H9 (cell line): ENCODE measurements around the gene ANAPC13. TPM values are rescaled to one million over a fixed set of nuclear protein-coding genes. Genes with fewer than 3 reads are reported as not detected.

Experiments
- DNase-seq: peaks from one replicate; pipeline ENCODE4 v3.0.0-alpha.2; 2017
- H2AFZ ChIP-seq: one replicate; pipeline ENCODE4 v1.6.1; 2013; ENCODE audit warnings: mild to moderate bottlenecking, low read length, control low read depth, moderate library complexity
- H2AK5ac ChIP-seq: 2 replicates; pipeline ENCODE4 v1.6.1; 2013; ENCODE audit warnings: low read length, control low read depth, mixed read lengths; ENCODE audit not compliant: insufficient read length
- H2BK120ac ChIP-seq: one replicate; pipeline ENCODE4 v1.6.1; 2013; ENCODE audit warnings: low read depth, mild to moderate bottlenecking, low read length, control low read depth, inconsistent platforms; ENCODE audit not compliant: poor library complexity, severe bottlenecking
- H2BK12ac ChIP-seq: 2 replicates; pipeline ENCODE4 v1.6.1; 2013; ENCODE audit warnings: low read length, control low read depth, mixed read lengths, low read depth; ENCODE audit not compliant: insufficient read length
- H2BK15ac ChIP-seq: 2 replicates; pipeline ENCODE4 v1.6.1; 2013; ENCODE audit warnings: low read depth, low read length, control low read depth
- H2BK20ac ChIP-seq: one replicate; pipeline ENCODE4 v1.6.1; 2013; ENCODE audit warnings: low read depth, mild to moderate bottlenecking, low read length, control low read depth, inconsistent platforms; ENCODE audit not compliant: poor library complexity, severe bottlenecking
- H2BK5ac ChIP-seq: 2 replicates; pipeline ENCODE4 v1.6.1; 2013; ENCODE audit warnings: low read length, control low read depth, mixed read lengths; ENCODE audit not compliant: insufficient read length
- H3K14ac ChIP-seq: 2 replicates; pipeline ENCODE4 v1.6.1; 2013; ENCODE audit warnings: low read length, control low read depth; ENCODE audit not compliant: insufficient read depth
- H3K18ac ChIP-seq: 2 replicates; pipeline ENCODE4 v1.6.1; 2013; ENCODE audit warnings: low read depth, mild to moderate bottlenecking, mixed read lengths, low read length, control low read depth; ENCODE audit not compliant: insufficient read length
- H3K23ac ChIP-seq: 2 replicates; pipeline ENCODE4 v1.6.1; 2013; ENCODE audit warnings: low read length, control low read depth, mixed read lengths, low read depth; ENCODE audit not compliant: insufficient read length
- H3K23me2 ChIP-seq: 2 replicates; pipeline ENCODE4 v1.6.1; 2013; ENCODE audit warnings: low read depth, mild to moderate bottlenecking, mixed read lengths, low read length, control low read depth; ENCODE audit not compliant: insufficient read length, poor library complexity, severe bottlenecking
- H3K27ac ChIP-seq: 2 replicates; pipeline ENCODE4 v1.5.1; 2013; ENCODE audit warnings: low read length, control low read depth, mixed read lengths, low read depth; ENCODE audit not compliant: insufficient read length
- H3K27me3 ChIP-seq: 2 replicates; pipeline ENCODE4 v1.6.1; 2013; ENCODE audit warnings: low read length, control low read depth, inconsistent platforms; ENCODE audit not compliant: insufficient read depth
- H3K4ac ChIP-seq: 2 replicates; pipeline ENCODE4 v1.6.1; 2013; ENCODE audit warnings: low read depth, mild to moderate bottlenecking, control low read depth, inconsistent platforms, low read length, moderate library complexity
- H3K4me1 ChIP-seq: 2 replicates; pipeline ENCODE4 v1.6.1; 2013; ENCODE audit warnings: low read length, control low read depth, inconsistent platforms; ENCODE audit not compliant: insufficient read depth
- H3K4me2 ChIP-seq: 2 replicates; pipeline ENCODE4 v1.6.1; 2013; ENCODE audit warnings: low read length, control low read depth, mixed read lengths; ENCODE audit not compliant: insufficient read length, insufficient read depth
- H3K56ac ChIP-seq: 2 replicates; pipeline ENCODE4 v1.6.1; 2013; ENCODE audit warnings: low read depth, mild to moderate bottlenecking, mixed read lengths, low read length, control low read depth; ENCODE audit not compliant: insufficient read length
- H3K79me1 ChIP-seq: 2 replicates; pipeline ENCODE4 v1.6.1; 2013; ENCODE audit warnings: low read depth, mild to moderate bottlenecking, moderate library complexity, low read length, control low read depth, inconsistent platforms; ENCODE audit not compliant: insufficient read depth, poor library complexity, severe bottlenecking
- H3K79me2 ChIP-seq: 2 replicates; pipeline ENCODE4 v1.6.1; 2013; ENCODE audit warnings: low read length, control low read depth, inconsistent platforms; ENCODE audit not compliant: insufficient read depth
- H3K9ac ChIP-seq: 2 replicates; pipeline ENCODE4 v1.6.1; 2013; ENCODE audit warnings: low read length, control low read depth, mixed read lengths; ENCODE audit not compliant: insufficient read length; ENCODE audit errors: extremely low read depth
- H3K9me3 ChIP-seq: one replicate; pipeline ENCODE4 v1.6.1; 2013; ENCODE audit warnings: low read depth, low read length, inconsistent platforms; ENCODE audit not compliant: control insufficient read depth
- H3T11ph ChIP-seq: one replicate; pipeline ENCODE4 v1.6.1; 2013; ENCODE audit warnings: mild to moderate bottlenecking, low read length, control low read depth, inconsistent platforms
- H4K20me1 ChIP-seq: one replicate; pipeline ENCODE4 v1.6.1; 2013; ENCODE audit not compliant: control insufficient read depth, insufficient read length, insufficient read depth
- H4K5ac ChIP-seq: 2 replicates; pipeline ENCODE4 v1.6.1; 2013; ENCODE audit warnings: low read depth, mild to moderate bottlenecking, mixed read lengths, low read length, control low read depth; ENCODE audit not compliant: insufficient read length
- H4K8ac ChIP-seq: replicated peaks from 2 replicates; pipeline ENCODE4 v1.6.1; 2013; ENCODE audit warnings: low read length, control low read depth, mixed read lengths, low read depth; ENCODE audit not compliant: insufficient read length
- H4K91ac ChIP-seq: 2 replicates; pipeline ENCODE4 v1.6.1; 2013; ENCODE audit warnings: low read depth, mild to moderate bottlenecking, moderate library complexity, mixed read lengths, low read length, control low read depth; ENCODE audit not compliant: insufficient read length
- H3K27ac Mint-ChIP-seq, 3 experiments: 2 replicates in 2 of 3; 3 replicates in 1 of 3; pipeline ENCODE4 v1.8.0; 2020 to 2021; ENCODE audit warnings: mixed read lengths in 3 of 3, mild to moderate bottlenecking in 1 of 3, moderate library complexity in 1 of 3
- H3K27me3 Mint-ChIP-seq: 2 replicates; pipeline ENCODE4 v1.8.0; 2021; ENCODE audit warnings: low read depth, mild to moderate bottlenecking, moderate library complexity, mixed read lengths
- H3K36me3 Mint-ChIP-seq, 3 experiments: 2 replicates in 2 of 3; 3 replicates in 1 of 3; pipeline ENCODE4 v1.8.0; 2020 to 2021; ENCODE audit warnings: low read depth in 3 of 3, mixed read lengths in 3 of 3; ENCODE audit not compliant: insufficient read depth in 1 of 3
- H3K4me1 Mint-ChIP-seq, 2 experiments: 2 replicates each; pipeline ENCODE4 v1.8.0; 2020; ENCODE audit warnings: mixed read lengths in 2 of 2
- H3K4me3 Mint-ChIP-seq, 2 experiments: 2 replicates in 1 of 2; 3 replicates in 1 of 2; pipeline ENCODE4 v1.8.0; 2020 to 2021; ENCODE audit warnings: mild to moderate bottlenecking in 2 of 2, mixed read lengths in 2 of 2, moderate library complexity in 1 of 2
- H3K9me3 Mint-ChIP-seq, 2 experiments: 2 replicates in 1 of 2; 3 replicates in 1 of 2; pipeline ENCODE4 v1.8.0; 2020; ENCODE audit warnings: mild to moderate bottlenecking in 2 of 2, mixed read lengths in 2 of 2, moderate library complexity in 1 of 2
- CTCF ChIP-seq: fragments of 200-600 bp; sonication (generic); conservative IDR thresholded peaks from 3 replicates; pipeline ENCODE4 v1.8.0; 2021; ENCODE audit warnings: antibody characterized with exemption, mild to moderate bottlenecking
- WGBS: extraction: QIAGEN DNeasy Blood & Tissue Kit; methylation state at CpG from one replicate; pipeline ENCODE4 v1.1.7; 2013; ENCODE audit warnings: missing lambda C conversion rate, low lambda C conversion rate, mixed read lengths; ENCODE audit not compliant: insufficient read length; ENCODE audit errors: extremely low coverage; 5-methylcytosine and 5-hydroxymethylcytosine counted together
- total RNA-seq: library from RNA; stranded (reverse); gene quantifications from 2 replicates; pipeline ENCODE4 v1.2.1, GENCODE V29; 2021

The ANAPC13 gene
- total RNA-seq, 1 experiment from 2014 or later: 42.8 TPM

GRCh38 chr3:134494495-134494894, 8.7 kb upstream of the ANAPC13 start:
- H4K20me1 ChIP-seq: no peaks in the 10 kb centered on the region
- no peaks in the 10 kb centered on the region for H3K27me3 Mint-ChIP-seq
- H3K27ac Mint-ChIP-seq: peak overlapping the region in 1 of 3 experiments; percentile 7; a peak in 1 of 7 replicates
- peaks cover 6 to 8% of the 10 kb centered on the region in 2 experiments for H3K4me1 Mint-ChIP-seq
- no CpG with 5 or more reads among the region's 5 CpGs for WGBS
- no peak overlapping the region for H3K4me3 Mint-ChIP-seq
- no peaks in the 10 kb centered on the region for H3K4me1 ChIP-seq
- H3K36me3 Mint-ChIP-seq: peaks cover 6 to 29% (median 26%) of the 10 kb centered on the region in 3 experiments; a peak in 6 of 7 replicates
- H3K79me2 ChIP-seq: no peaks in the 10 kb centered on the region; the same call in 1 of the 2 replicates
- H2AK5ac ChIP-seq: no peak overlapping the region
- no peak for DNase-seq
- no peaks in the 10 kb centered on the region for H3K79me1 ChIP-seq
- H3K23ac ChIP-seq: no peak overlapping the region
- H2BK12ac ChIP-seq: no peak overlapping the region
- H3K14ac ChIP-seq: no peak overlapping the region
- no peak overlapping the region for H3K18ac ChIP-seq
- no peak overlapping the region for H2AFZ ChIP-seq
- no peak overlapping the region for H4K5ac ChIP-seq
- H2BK20ac ChIP-seq: no peak overlapping the region
- TF ChIP-seq CTCF: no peak
- no peaks in the 10 kb centered on the region for H3K9me3 ChIP-seq
- no peaks in the 10 kb centered on the region for H3K23me2 ChIP-seq
- H2BK5ac ChIP-seq: no peak overlapping the region
- H3T11ph ChIP-seq: no peak overlapping the region
- no peak overlapping the region for H2BK15ac ChIP-seq
- no peak overlapping the region for H3K4me2 ChIP-seq
- no peak overlapping the region for H3K4ac ChIP-seq
- H4K8ac ChIP-seq: no peak overlapping the region
- H3K9ac ChIP-seq: no peak overlapping the region
- no peak overlapping the region for H3K27ac ChIP-seq
- H3K56ac ChIP-seq: no peak overlapping the region
- H2BK120ac ChIP-seq: no peak overlapping the region
- H3K27me3 ChIP-seq: no peaks in the 10 kb centered on the region
- H3K9me3 Mint-ChIP-seq: no peaks in the 10 kb centered on the region
- H4K91ac ChIP-seq: no peak overlapping the region
